Renal cortex interstitium (tissue), 11 donors: Measurements from ENCODE around the gene PUS3. TPM values are rescaled to one million over a fixed set of nuclear protein-coding genes. Genes with fewer than 3 reads are reported as not detected.

Source experiments
- DNase-seq, 11 donors: peaks; one replicate each; pipeline ENCODE4 v3.0.0-alpha.2; 2013; ENCODE audit warnings: low read depth in 9 of 11, low spot score in 4 of 11; ENCODE audit errors: extremely low read depth in 1 of 11
- polyA plus RNA-seq, 3 donors: library from polyadenylated mRNA; unstranded; fragments of 120-200 nt; gene quantifications; one replicate each; pipeline ENCODE4 v1.2.1, GENCODE V29; 2013; ENCODE audit not compliant: insufficient read length in 3 of 3

Gene PUS3
- polyA plus RNA-seq, 3 donors = 15.3 to 19.0 (median 17.5) TPM

- DNase-seq = no peak
These were observed 41.5 kb upstream of the PUS3 start for GRCh38 chr11:125944350-125945010.

- no peak for DNase-seq
These were observed 40.8 kb upstream of the PUS3 start for GRCh38 chr11:125943661-125944349.

GRCh38 chr11:125942771-125943428 lies 39.9 kb upstream of the PUS3 start:
- DNase-seq = no peak

GRCh38 chr11:125941619-125942611 lies 38.9 kb upstream of the PUS3 start:
- DNase-seq = peak in 9 of 11 donors; percentile 20 to 49 (median 33)

- DNase-seq = no peak
These were observed 38.2 kb upstream of the PUS3 start for GRCh38 chr11:125941267-125941618.

- DNase-seq = no peak
These were observed 37.1 kb upstream of the PUS3 start for GRCh38 chr11:125940145-125940544.

- no peak for DNase-seq
These were observed 36.1 kb upstream of the PUS3 start for GRCh38 chr11:125939081-125939521.

GRCh38 chr11:125938418-125938817 lies 35.4 kb upstream of the PUS3 start:
- no peak for DNase-seq

- no peak for DNase-seq
These were observed 32.7 kb upstream of the PUS3 start for GRCh38 chr11:125935618-125936199.

GRCh38 chr11:125935056-125935455 lies 32.0 kb upstream of the PUS3 start:
- no peak for DNase-seq

GRCh38 chr11:125934473-125934872 lies 31.5 kb upstream of the PUS3 start:
- DNase-seq = no peak

GRCh38 chr11:125933030-125933813 lies 30.2 kb upstream of the PUS3 start:
- no peak for DNase-seq

- no peak for DNase-seq
These were observed 29.3 kb upstream of the PUS3 start for GRCh38 chr11:125932301-125932700.

- DNase-seq = no peak
These were observed 28.7 kb upstream of the PUS3 start for GRCh38 chr11:125931668-125932067.

- no peak for DNase-seq
These were observed 28.1 kb upstream of the PUS3 start for GRCh38 chr11:125931116-125931515.

GRCh38 chr11:125930076-125930450 lies 27.1 kb upstream of the PUS3 start:
- DNase-seq = no peak

- DNase-seq = no peak
These were observed 26.6 kb upstream of the PUS3 start for GRCh38 chr11:125929445-125930075.

- DNase-seq = no peak
These were observed 23.7 kb upstream of the PUS3 start for GRCh38 chr11:125926682-125927081.
